Stomach (tissue), 9 donors: ENCODE data around the gene LEKR1. TPM values are rescaled to one million over a fixed set of nuclear protein-coding genes. Genes with fewer than 3 reads are reported as not detected.

Experiments
- DNase-seq, 2 donors: peaks; one replicate each; pipeline versions ENCODE4 v3.0.0 to v3.0.0-alpha.2; 2013 to 2019
- H3K27ac ChIP-seq, 5 donors: fragments of 200-600 bp in 4 of 5; sonication (generic) in 4 of 5; one replicate each; pipeline ENCODE4 v1.5.1; 2013 to 2019; ENCODE audit warnings: mild to moderate bottlenecking in 1 of 5, moderate library complexity in 1 of 5
- H3K27me3 ChIP-seq, 3 donors: fragments of 200-600 bp; sonication (generic); one replicate each; pipeline ENCODE4 v1.5.1; 2017 to 2019; ENCODE audit warnings: mixed run types in 1 of 3
- H3K36me3 ChIP-seq, 4 donors: fragments of 200-600 bp; sonication (generic); 1 replicate in 3 of 4; 2 replicates in 1 of 4; pipeline ENCODE4 v1.5.1; 2016 to 2019
- H3K4me1 ChIP-seq, 4 donors: fragments of 200-600 bp; sonication (generic); one replicate each; pipeline ENCODE4 v1.5.1; 2016 to 2019
- H3K4me3 ChIP-seq, 4 donors: fragments of 200-600 bp; sonication (generic) in 3 of 4; one replicate each; pipeline ENCODE4 v1.5.1; 2016 to 2019; ENCODE audit warnings: mild to moderate bottlenecking in 1 of 4
- H3K9me3 ChIP-seq, 4 donors: fragments of 200-600 bp; sonication (generic); one replicate each; pipeline ENCODE4 v1.5.1; 2016 to 2019
- CTCF ChIP-seq, 7 experiments: fragments of 450-650 bp in 4 of 7; fragments of 200-600 bp in 3 of 7; sonication (generic) in 3 of 7; IDR thresholded peaks; one replicate each; pipeline ENCODE4 v1.5.1; 2016 to 2019; ENCODE audit warnings: antibody characterized with exemption in 7 of 7, control low read depth in 2 of 7, mild to moderate bottlenecking in 1 of 7
- EP300 ChIP-seq: sonication (generic); formaldehyde crosslinking; IDR thresholded peaks from one replicate; pipeline ENCODE4 v1.6.1; 2017; ENCODE audit warnings: antibody characterized with exemption
- POLR2A ChIP-seq, 4 donors: fragments of 450-650 bp; IDR thresholded peaks; one replicate each; pipeline ENCODE4 v1.6.1; 2016; ENCODE audit warnings: antibody characterized with exemption in 4 of 4, control low read depth in 2 of 4, mild to moderate bottlenecking in 1 of 4, moderate library complexity in 1 of 4
- POLR2AphosphoS5 ChIP-seq, 3 donors: sonication (generic); formaldehyde crosslinking; IDR thresholded peaks; one replicate each; pipeline ENCODE4 v1.6.1; 2016; ENCODE audit warnings: antibody characterized with exemption in 3 of 3
- WGBS, 5 donors: extraction: QIAGEN DNeasy Blood & Tissue Kit in 3 of 5; methylation state at CpG; one replicate each; pipeline versions ENCODE4 v1.1.5 to v1.1.7; 2013 to 2018; 5-methylcytosine and 5-hydroxymethylcytosine counted together
- intact Hi-C: fragments of 100-400 bp; cut with DNase I; formaldehyde crosslinking; loops from one replicate; pipeline ENCODE4 v1.15.1; 2023; ENCODE audit warnings: low total_unique reads
- polyA plus RNA-seq, 3 donors: library from polyadenylated mRNA; stranded (reverse); fragments of 200-250 nt; gene quantifications; one replicate each; pipeline ENCODE4 v1.2.3, GENCODE V29; 2013
- total RNA-seq, 5 donors: library from RNA; depleted of rRNA; stranded (reverse); fragments of >200 nt; gene quantifications; one replicate each; pipeline versions ENCODE4 v1.1.0 to v1.2.3, GENCODE V29; 2014 to 2016
- donor health status: healthy with polysubstance abuse.
- donor health status: Bipolar disorder and iron deficiency.
- donor health status: healthy.

LEKR1 gene
- total and polyA plus RNA-seq, 8 donors, result 0.31 to 2.6 (median 0.44) TPM; not detected in 3

- Histone ChIP-seq H3K36me3 (no peaks in the 10 kb centered on the region), H3K4me1 (no peaks in the 10 kb centered on the region), H3K4me3 (no peak overlapping the region), H3K9me3 (no peaks in the 10 kb centered on the region), H3K27ac (no peak overlapping the region), H3K27me3 (no peaks in the 10 kb centered on the region)
- WGBS, 5 donors, result 85 to 97% (median 87%) methylated on average over 2 of the region's 2 CpGs
- intact Hi-C loops, result no loop called here
- no peak for TF ChIP-seq EP300
- TF ChIP-seq CTCF (IDR thresholded peaks at IDR 0.05), result no peak
- TF ChIP-seq POLR2A (IDR thresholded peaks at IDR 0.05), result no peak
- TF ChIP-seq POLR2AphosphoS5 (IDR thresholded peaks at IDR 0.05), result no peak
- no peak for DNase-seq
These were observed 147.8 kb downstream of the LEKR1 start for GRCh38 chr3:156973954-156974353.

GRCh38 chr3:156974931-156975330, 148.8 kb downstream of the LEKR1 start:
- Histone ChIP-seq H3K9me3 (no peaks in the 10 kb centered on the region), H3K27me3 (no peaks in the 10 kb centered on the region), H3K4me3 (no peak overlapping the region), H3K36me3 (no peaks in the 10 kb centered on the region), H3K4me1 (no peaks in the 10 kb centered on the region), H3K27ac (no peak overlapping the region)
- TF ChIP-seq POLR2A (IDR thresholded peaks at IDR 0.05) (no peak), CTCF (IDR thresholded peaks at IDR 0.05) (no peak), EP300 (no peak), POLR2AphosphoS5 (IDR thresholded peaks at IDR 0.05) (no peak)
- no peak for DNase-seq
- 86 to 98% (median 97%) methylated on average over 1 of the region's 1 CpG for WGBS, 5 donors
- intact Hi-C loops, result no loop called here

GRCh38 chr3:156975721-156976120, 149.6 kb downstream of the LEKR1 start:
- Histone ChIP-seq H3K4me3 (no peak overlapping the region), H3K27ac (no peak overlapping the region), H3K9me3 (no peaks in the 10 kb centered on the region), H3K36me3 (no peaks in the 10 kb centered on the region), H3K4me1 (no peaks in the 10 kb centered on the region), H3K27me3 (no peaks in the 10 kb centered on the region)
- TF ChIP-seq EP300 (no peak), POLR2AphosphoS5 (IDR thresholded peaks at IDR 0.05) (no peak), POLR2A (IDR thresholded peaks at IDR 0.05) (no peak), CTCF (IDR thresholded peaks at IDR 0.05) (no peak)
- WGBS, 5 donors, result 40 to 59% (median 51%) methylated on average over 1 of the region's 1 CpG
- no peak for DNase-seq
- intact Hi-C loops, result no loop called here

- H3K9me3 ChIP-seq, result no peaks in the 10 kb centered on the region
- H3K4me1 ChIP-seq, result no peaks in the 10 kb centered on the region
- no peaks in the 10 kb centered on the region for H3K27me3 ChIP-seq
- H3K27ac ChIP-seq, result no peak overlapping the region
- no peak overlapping the region for H3K4me3 ChIP-seq
- intact Hi-C loops, result no loop called here
- H3K36me3 ChIP-seq, result no peaks in the 10 kb centered on the region
- WGBS, 5 donors, result 91 to 98% (median 95%) methylated on average over 4 of the region's 4 CpGs
- TF ChIP-seq CTCF (IDR thresholded peaks at IDR 0.05) (no peak), EP300 (no peak), POLR2AphosphoS5 (IDR thresholded peaks at IDR 0.05) (no peak), POLR2A (IDR thresholded peaks at IDR 0.05) (no peak)
- DNase-seq, result no peak
These were observed 150.8 kb downstream of the LEKR1 start for GRCh38 chr3:156976933-156977332.
